ENCODE data around the gene HIBCH. TPM values are rescaled to one million over a fixed set of nuclear protein-coding genes. Genes with fewer than 3 reads are reported as not detected.

Gene HIBCH
- total and polyA plus RNA-seq, 9 of the 15 experiments (the other 6 are each of a cell fraction or from before 2014, with no cell fraction given), result 17.0 to 65.4 (median 28.3) TPM

- TF ChIP-seq CREBBP (IDR thresholded peaks at IDR 0.05; ENCODE audit: low read depth, low read length) (no peak), NR2C1 (IDR thresholded peaks at IDR 0.05) (no peak; the same call in 1 of the 2 replicates), NR2C1 (tag; IDR thresholded peaks at IDR 0.05) (peak; percentile 19; the same call in 1 of the 2 replicates), BRF1 (IDR thresholded peaks at IDR 0.05; ENCODE audit: borderline replicate concordance, extremely low read depth, insufficient read length) (no peak), MCM5 (IDR thresholded peaks at IDR 0.05; ENCODE audit: low read depth) (no peak), ZNF253 (CRISPR knock-in tag; conservative IDR thresholded peaks at IDR 0.05) (no peak), KLF13 (tag; IDR thresholded peaks at IDR 0.05; ENCODE audit: borderline replicate concordance, low read depth) (peak; percentile 82; the same call in 1 of the 2 replicates), MLLT1 (IDR thresholded peaks at IDR 0.05) (peak in 1 of 2 experiments; percentile 69; a peak in 2 of 4 replicates), CUX1 (CRISPR knock-in tag; IDR thresholded peaks at IDR 0.05) (no peak), TAF7 (tag; IDR thresholded peaks at IDR 0.05) (no peak), ZNF263 (CRISPR knock-in tag; IDR thresholded peaks at IDR 0.05; ENCODE audit: borderline replicate concordance) (peak; percentile 88), JUND (IDR thresholded peaks at IDR 0.05; ENCODE audit: borderline replicate concordance, low read depth, low read length) (peak; percentile 66; the same call in 1 of the 2 replicates), JUND (tag; IDR thresholded peaks at IDR 0.05; ENCODE audit: borderline replicate concordance, low read depth, low read length) (no peak; the same call in 2 of the 3 replicates), GATAD2B (IDR thresholded peaks at IDR 0.05; ENCODE audit: borderline replicate concordance) (no peak), STAT5B (CRISPR knock-in tag; IDR thresholded peaks at IDR 0.05) (no peak), RCOR1 (IDR thresholded peaks at IDR 0.05; ENCODE audit: borderline replicate concordance in 1 of 2, low read depth in 2 of 2, low read length in 2 of 2) (peak in 1 of 2 experiments; percentile 20; a peak in 2 of 4 replicates)
Measured at GRCh38 chr2:190319555-190320498, at the start of gene HIBCH (continued).

Data from K562 (cell line).